K562 (cell line): ENCODE data around the gene ZNF668.

Source experiments
- CBX5 ChIP-seq: IDR thresholded peaks from 2 replicates; pipeline ENCODE4 v1.6.1; 2014; ENCODE audit warnings: low read depth, borderline replicate concordance
- CEBPB ChIP-seq: fragments of 450-650 bp; IDR thresholded peaks from 2 replicates; pipeline ENCODE4 v1.6.1; 2016; ENCODE audit warnings: missing genetic modification characterization, missing compliant biosample characterization
- CREB1 ChIP-seq, 2 experiments: sonication (generic) in 1 of 2; formaldehyde crosslinking in 1 of 2; IDR thresholded peaks; 2 replicates each; pipeline versions ENCODE4 v1.6.1 to v1.8.0; 2012 to 2022; ENCODE audit warnings: inconsistent platforms in 1 of 2, mild to moderate bottlenecking in 1 of 2, missing genetic modification reagents in 1 of 2, moderate library complexity in 1 of 2
- GTF2F1 ChIP-seq: IDR thresholded peaks from 2 replicates; pipeline ENCODE4 v1.6.1; 2011; ENCODE audit warnings: low read depth, low read length, improper control_type of control experiment
- NR2C2 ChIP-seq, 2 experiments: fragments of 200-800 bp in 1 of 2; sonication (Bioruptor generic) in 1 of 2; sonication (generic) in 1 of 2; formaldehyde crosslinking in 1 of 2; IDR thresholded peaks; 2 replicates each; pipeline versions ENCODE4 v1.6.1 to v1.8.0; 2016 to 2022; ENCODE audit warnings: mild to moderate bottlenecking in 1 of 2, missing compliant biosample characterization in 1 of 2, missing genetic modification characterization in 1 of 2, missing genetic modification reagents in 1 of 2
- SIRT6 ChIP-seq: IDR thresholded peaks from one replicate; pipeline ENCODE4 v1.6.1; 2012; ENCODE audit warnings: low read depth, mild to moderate bottlenecking, control low read depth, inconsistent platforms, low read length, moderate library complexity
- TF ChIP-seq, protein P1 (sequence below): fragments of 450-650 bp; IDR thresholded peaks from 2 replicates; pipeline ENCODE4 v1.7.0; 2016; ENCODE audit warnings: borderline replicate concordance
- TF ChIP-seq, protein P2 (sequence below), 3 experiments: IDR thresholded peaks in 2 of 3; conservative IDR thresholded peaks in 1 of 3; 2 replicates each; pipeline ENCODE4 v1.5.1; 2011 to 2012; ENCODE audit warnings: low read length in 3 of 3, mild to moderate bottlenecking in 3 of 3, control low read depth in 2 of 3, improper control_type of control experiment in 1 of 3, inconsistent platforms in 1 of 3, low read depth in 1 of 3, mixed read lengths in 1 of 3, moderate library complexity in 1 of 3; ENCODE audit not compliant: insufficient read depth in 2 of 3

GRCh38 chr16:31061126-31061812 lies 12.8 kb downstream of the ZNF668 start:
- TF ChIP-seq NR2C2 (CRISPR knock-in tag; IDR thresholded peaks at IDR 0.05) (no peak), NR2C2 (tag; IDR thresholded peaks at IDR 0.05) (no peak), SIRT6 (no peak), GTF2F1 (no peak), CEBPB (tag) (no peak), CREB1 (IDR thresholded peaks at IDR 0.05) (no peak), CREB1 (CRISPR knock-in tag; IDR thresholded peaks at IDR 0.05) (no peak), CBX5 (no peak)
- TF ChIP-seq, protein P1, sequence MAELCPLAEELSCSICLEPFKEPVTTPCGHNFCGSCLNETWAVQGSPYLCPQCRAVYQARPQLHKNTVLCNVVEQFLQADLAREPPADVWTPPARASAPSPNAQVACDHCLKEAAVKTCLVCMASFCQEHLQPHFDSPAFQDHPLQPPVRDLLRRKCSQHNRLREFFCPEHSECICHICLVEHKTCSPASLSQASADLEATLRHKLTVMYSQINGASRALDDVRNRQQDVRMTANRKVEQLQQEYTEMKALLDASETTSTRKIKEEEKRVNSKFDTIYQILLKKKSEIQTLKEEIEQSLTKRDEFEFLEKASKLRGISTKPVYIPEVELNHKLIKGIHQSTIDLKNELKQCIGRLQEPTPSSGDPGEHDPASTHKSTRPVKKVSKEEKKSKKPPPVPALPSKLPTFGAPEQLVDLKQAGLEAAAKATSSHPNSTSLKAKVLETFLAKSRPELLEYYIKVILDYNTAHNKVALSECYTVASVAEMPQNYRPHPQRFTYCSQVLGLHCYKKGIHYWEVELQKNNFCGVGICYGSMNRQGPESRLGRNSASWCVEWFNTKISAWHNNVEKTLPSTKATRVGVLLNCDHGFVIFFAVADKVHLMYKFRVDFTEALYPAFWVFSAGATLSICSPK = no peak
- TF ChIP-seq, protein P2, sequence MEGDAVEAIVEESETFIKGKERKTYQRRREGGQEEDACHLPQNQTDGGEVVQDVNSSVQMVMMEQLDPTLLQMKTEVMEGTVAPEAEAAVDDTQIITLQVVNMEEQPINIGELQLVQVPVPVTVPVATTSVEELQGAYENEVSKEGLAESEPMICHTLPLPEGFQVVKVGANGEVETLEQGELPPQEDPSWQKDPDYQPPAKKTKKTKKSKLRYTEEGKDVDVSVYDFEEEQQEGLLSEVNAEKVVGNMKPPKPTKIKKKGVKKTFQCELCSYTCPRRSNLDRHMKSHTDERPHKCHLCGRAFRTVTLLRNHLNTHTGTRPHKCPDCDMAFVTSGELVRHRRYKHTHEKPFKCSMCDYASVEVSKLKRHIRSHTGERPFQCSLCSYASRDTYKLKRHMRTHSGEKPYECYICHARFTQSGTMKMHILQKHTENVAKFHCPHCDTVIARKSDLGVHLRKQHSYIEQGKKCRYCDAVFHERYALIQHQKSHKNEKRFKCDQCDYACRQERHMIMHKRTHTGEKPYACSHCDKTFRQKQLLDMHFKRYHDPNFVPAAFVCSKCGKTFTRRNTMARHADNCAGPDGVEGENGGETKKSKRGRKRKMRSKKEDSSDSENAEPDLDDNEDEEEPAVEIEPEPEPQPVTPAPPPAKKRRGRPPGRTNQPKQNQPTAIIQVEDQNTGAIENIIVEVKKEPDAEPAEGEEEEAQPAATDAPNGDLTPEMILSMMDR (IDR thresholded peaks at IDR 0.05 in 2 of 3, conservative IDR thresholded peaks at IDR 0.05 in 1 of 3; ENCODE audit: insufficient read depth in 2 of 3, low read depth in 1 of 3, low read length in 3 of 3) = no peak
